HG03469 (cell line): ENCODE data around the gene PBLD.

Source experiments
- ATAC-seq: cut with Tn5 transposase; IDR thresholded peaks from one replicate; pipeline ENCODE4 v1.9.1; 2021; ENCODE audit warnings: mild to moderate bottlenecking, moderate library complexity, moderate number of reproducible peaks; ENCODE audit not compliant: unreplicated experiment

PBLD gene

DNA sequence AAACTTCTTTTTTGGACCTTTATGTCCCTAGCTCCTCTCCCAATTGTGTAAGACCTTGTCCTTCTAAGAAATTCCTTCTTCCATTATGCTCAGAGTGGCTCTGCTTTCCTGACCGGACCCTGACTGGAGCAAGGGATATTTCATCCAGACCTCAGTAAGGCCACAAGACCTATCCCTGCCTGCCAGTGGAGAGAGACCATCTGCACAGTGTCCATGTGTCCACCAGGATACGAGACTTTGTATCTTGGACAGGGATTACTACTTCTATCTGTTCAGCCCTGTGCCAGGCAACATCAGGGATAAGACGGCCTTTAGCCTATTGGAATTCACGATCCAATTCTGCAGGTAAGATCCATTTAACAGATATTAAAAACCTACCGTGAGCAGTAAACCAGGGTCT, 93.7 kb downstream of the PBLD start:
- no peak for ATAC-seq

DNA sequence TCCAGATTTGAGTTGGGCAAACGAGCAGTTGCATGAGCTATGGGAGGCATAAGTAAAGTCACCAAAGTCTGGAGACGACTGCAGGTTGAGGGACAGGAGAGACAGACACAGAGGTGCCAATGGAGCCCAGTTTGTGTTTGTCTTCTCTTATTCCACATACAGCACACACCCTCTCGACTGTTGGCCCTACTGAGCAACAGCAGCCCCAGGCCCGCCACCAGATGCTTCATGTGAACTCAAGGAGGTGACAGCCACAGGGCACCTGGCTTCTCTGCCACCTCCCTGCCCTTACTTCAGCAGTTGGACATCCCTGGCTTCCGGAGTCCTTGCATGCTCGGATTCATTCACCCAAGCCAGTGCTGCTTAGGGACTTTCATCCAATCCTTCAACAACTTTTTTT, 94.4 kb downstream of the PBLD start:
- ATAC-seq: no peak

DNA sequence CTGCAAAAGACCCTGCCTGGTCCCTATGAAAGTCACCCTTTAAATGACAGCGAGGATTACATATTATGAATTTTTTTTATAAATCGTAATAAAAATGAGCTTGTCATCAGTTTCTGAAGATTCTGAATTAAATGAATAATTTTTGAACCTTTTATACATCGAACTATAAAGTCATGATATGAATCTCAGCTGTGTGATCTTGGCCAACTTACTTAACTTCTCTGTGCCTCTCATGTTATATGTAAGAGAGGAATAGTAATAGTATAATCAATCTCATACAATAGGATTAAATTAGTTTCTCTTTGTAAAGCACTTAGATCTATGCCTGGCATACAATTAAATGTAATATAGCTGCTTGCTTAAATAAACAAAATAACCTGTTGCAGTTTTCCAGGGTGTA, 95.6 kb downstream of the PBLD start:
- ATAC-seq: no peak

DNA sequence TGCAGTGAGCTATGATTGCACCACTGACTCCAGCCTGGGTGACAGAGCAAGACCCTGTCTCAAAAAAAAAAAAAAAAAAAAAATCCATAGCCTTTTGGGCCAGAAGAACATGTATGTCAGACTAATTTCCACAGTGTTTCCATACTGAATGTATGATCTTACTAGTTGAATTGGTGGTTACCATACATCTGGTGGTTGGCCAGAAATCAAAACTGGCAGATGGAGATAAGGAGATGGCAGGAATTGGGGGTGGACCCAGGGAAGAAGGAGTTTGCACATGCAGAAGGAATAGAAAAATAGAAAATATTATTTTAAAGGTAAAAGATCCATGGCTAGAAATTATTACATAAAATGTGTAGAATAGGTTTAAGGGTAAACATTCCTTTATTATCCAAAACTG, 97.1 kb downstream of the PBLD start:
- no peak for ATAC-seq

DNA sequence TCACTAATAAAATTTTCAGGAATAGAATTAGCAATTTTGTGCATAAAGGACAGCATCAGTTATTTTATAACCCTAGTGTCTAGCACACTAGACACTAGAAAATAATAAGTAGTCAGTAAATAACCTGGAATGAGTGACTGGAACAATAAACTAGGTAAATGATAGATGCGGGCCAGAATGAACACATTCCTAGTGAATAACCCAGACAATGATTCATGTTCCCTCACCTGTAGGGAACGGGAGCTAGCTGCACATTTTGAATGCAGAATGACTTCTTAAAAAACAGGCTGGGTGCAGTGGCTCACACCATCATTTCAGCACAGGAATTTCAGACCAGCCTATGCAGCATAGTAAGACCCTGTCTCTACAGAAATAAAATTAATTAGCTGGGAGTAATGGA, 97.6 kb downstream of the PBLD start:
- ATAC-seq: no peak

DNA sequence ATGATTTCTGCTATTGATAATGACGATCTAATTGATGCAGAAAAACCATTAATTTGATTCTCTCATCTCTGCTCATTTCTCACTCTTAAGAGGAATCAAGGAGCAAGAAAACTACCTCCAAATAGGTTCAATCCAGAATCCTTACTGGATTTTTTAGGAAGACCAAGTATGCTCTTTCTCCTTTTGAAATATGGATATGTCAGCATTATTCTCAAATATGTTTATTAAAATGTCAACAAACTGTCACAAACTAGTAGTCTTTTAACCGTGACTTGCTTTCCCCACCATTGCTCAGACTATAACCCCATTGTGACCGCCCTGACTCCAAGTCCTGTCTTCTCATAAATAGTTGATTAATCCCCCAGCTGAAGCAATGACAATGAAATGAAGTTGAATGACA, 99.7 kb downstream of the PBLD start:
- no peak for ATAC-seq
